Bronchial epithelial cell (primary cell): ENCODE results near the gene CHAT. TPM values are rescaled to one million over a fixed set of nuclear protein-coding genes. Genes with fewer than 3 reads are reported as not detected.

Experiments
- DNase-seq: peaks from one replicate; pipeline ENCODE4 v3.0.0-alpha.2; 2010; ENCODE audit warnings: low read depth
- FAIRE-seq: peaks from 2 replicates; lab custom pipeline; 2011; peaks lifted over from hg19 to GRCh38; lab: Jason Lieb, UNC
- H3K27me3 ChIP-seq: 2 replicates; pipeline ENCODE4 v1.5.1; 2011; ENCODE audit warnings: low read length; ENCODE audit not compliant: control insufficient read depth, insufficient read depth
- H3K36me3 ChIP-seq: 2 replicates; pipeline ENCODE4 v1.5.1; 2011; ENCODE audit warnings: low read length; ENCODE audit not compliant: control insufficient read depth, insufficient read depth
- H3K4me3 ChIP-seq: 2 replicates; pipeline ENCODE4 v1.5.1; 2011; ENCODE audit warnings: mild to moderate bottlenecking, low read depth, low read length, control low read depth
- CTCF ChIP-seq: IDR thresholded peaks from 2 replicates; pipeline ENCODE4 v1.5.1; 2011; ENCODE audit warnings: mild to moderate bottlenecking, moderate library complexity, low read length, control low read depth, inconsistent platforms; ENCODE audit not compliant: insufficient read depth, severe bottlenecking
- total RNA-seq: library from RNA; depleted of rRNA; stranded (reverse); fragments of >200 nt; gene quantifications from 2 replicates; pipeline ENCODE4 v1.2.1, GENCODE V29; 2014

CHAT gene
- total RNA-seq, 1 donor from 2014 or later: not detected

GRCh38 chr10:49632406-49633317 lies 18.8 kb downstream of the CHAT start:
- peaks cover 2% of the 10 kb centered on the region for H3K27me3 ChIP-seq
- no peak overlapping the region for H3K4me3 ChIP-seq
- DNase-seq (peak; percentile 54), FAIRE-seq (no peak)
- no peaks in the 10 kb centered on the region for H3K36me3 ChIP-seq
- TF ChIP-seq CTCF: no peak

- H3K36me3 ChIP-seq: no peaks in the 10 kb centered on the region
- H3K27me3 ChIP-seq: peaks cover 2% of the 10 kb centered on the region
- DNase-seq (no peak), FAIRE-seq (no peak)
- TF ChIP-seq CTCF: no peak
- H3K4me3 ChIP-seq: no peak overlapping the region
These were observed 19.7 kb downstream of the CHAT start for GRCh38 chr10:49633327-49634068.

- peaks cover 2% of the 10 kb centered on the region for H3K27me3 ChIP-seq
These were observed 20.3 kb downstream of the CHAT start for GRCh38 chr10:49634069-49634660.

GRCh38 chr10:49642311-49642710 lies 28.5 kb downstream of the CHAT start:
- Histone ChIP-seq H3K4me3 (no peak overlapping the region), H3K36me3 (no peaks in the 10 kb centered on the region), H3K27me3 (peaks cover 1% of the 10 kb centered on the region)
- DNase-seq (no peak), FAIRE-seq (no peak)
- TF ChIP-seq CTCF: no peak

More at GRCh38 chr10:49634069-49634660, 20.3 kb downstream of the CHAT start:
- Histone ChIP-seq H3K36me3 (no peaks in the 10 kb centered on the region), H3K4me3 (no peak overlapping the region)
- FAIRE-seq (no peak), DNase-seq (no peak)
- TF ChIP-seq CTCF: no peak

- TF ChIP-seq CTCF: no peak
- DNase-seq (no peak), FAIRE-seq (no peak)
- no peak overlapping the region for H3K4me3 ChIP-seq
- H3K36me3 ChIP-seq: no peaks in the 10 kb centered on the region
- no peaks in the 10 kb centered on the region for H3K27me3 ChIP-seq
These were observed 29.6 kb downstream of the CHAT start for GRCh38 chr10:49643241-49644034.
